Endothelial cell of umbilical vein (primary cell): ENCODE measurements around the gene TMEM135. TPM values are rescaled to one million over a fixed set of nuclear protein-coding genes. Genes with fewer than 3 reads are reported as not detected.

Source experiments
- BruUV-seq: library from RNA; stranded (reverse); fragments of 400-500 nt; replicated peaks from 2 replicates; lab custom pipeline; 2021; lab: Mats Ljungman, UMichigan
- CTCF ChIA-PET: fragments of 300-600, 350-600 bp; sonication (Branson Sonifier 250); formaldehyde crosslinking; loops from one replicate; lab custom pipeline; 2021; ENCODE audit warnings: antibody characterized with exemption, inconsistent platforms; lab: Charles Lee
- POLR2A ChIA-PET: fragments of 300-600, 350-600 bp; sonication (Branson Sonifier 250); formaldehyde crosslinking; loops from one replicate; lab custom pipeline; 2021; ENCODE audit warnings: antibody characterized with exemption, inconsistent platforms; lab: Charles Lee
- DNase-seq: peaks from one replicate; pipeline ENCODE4 v3.0.0-alpha.2; 2011; ENCODE audit warnings: low read depth, low spot score
- FAIRE-seq: peaks from 2 replicates; lab custom pipeline; 2011; peaks lifted over from hg19 to GRCh38; lab: Jason Lieb, UNC
- H2AFZ ChIP-seq: 2 replicates; pipeline ENCODE4 v1.6.0; 2012; ENCODE audit warnings: low read depth, low read length, control low read depth, inconsistent platforms
- H3K27ac ChIP-seq: 2 replicates; pipeline ENCODE4 v1.5.1; 2011; ENCODE audit warnings: low read depth, mild to moderate bottlenecking, control low read depth, low read length, moderate library complexity; ENCODE audit not compliant: insufficient read depth
- H3K27me3 ChIP-seq, 2 experiments: 2 replicates each; pipeline versions ENCODE4 v1.6.0 to v1.6.1; 2011; ENCODE audit warnings: low read length in 2 of 2, mixed read lengths in 1 of 2; ENCODE audit not compliant: control insufficient read depth in 2 of 2, insufficient read depth in 2 of 2
- H3K36me3 ChIP-seq, 2 experiments: 2 replicates in 1 of 2; 3 replicates in 1 of 2; pipeline ENCODE4 v1.5.1; 2011; ENCODE audit warnings: low read length in 2 of 2, mild to moderate bottlenecking in 1 of 2, moderate library complexity in 1 of 2; ENCODE audit not compliant: control insufficient read depth in 2 of 2, insufficient read depth in 2 of 2; ENCODE audit errors: extremely low read depth in 1 of 2
- H3K4me1 ChIP-seq: 3 replicates; pipeline ENCODE4 v1.5.1; 2011; ENCODE audit warnings: mild to moderate bottlenecking, low read length; ENCODE audit not compliant: control insufficient read depth, insufficient read depth; ENCODE audit errors: extremely low read depth
- H3K4me2 ChIP-seq: 2 replicates; pipeline ENCODE4 v1.6.1; 2011; ENCODE audit warnings: low read length, control low read depth, mixed read lengths; ENCODE audit not compliant: insufficient read depth
- H3K4me3 ChIP-seq, 3 experiments: fragments of 200-600 bp in 1 of 3; sonication (generic), shearing (Covaris generic) in 1 of 3; replicated peaks in 1 of 3; 2 replicates each; pipeline ENCODE4 v1.5.1; 2011 to 2016; ENCODE audit warnings: control low read depth in 3 of 3, low read length in 3 of 3, mild to moderate bottlenecking in 2 of 3, inconsistent platforms in 1 of 3, low read depth in 1 of 3, moderate library complexity in 1 of 3; ENCODE audit not compliant: insufficient read depth in 1 of 3
- H3K79me2 ChIP-seq: 2 replicates; pipeline ENCODE4 v1.6.0; 2012; ENCODE audit warnings: low read length, inconsistent platforms; ENCODE audit not compliant: control insufficient read depth, insufficient read depth
- H3K9ac ChIP-seq: replicated peaks from 2 replicates; pipeline ENCODE3; 2011; ENCODE audit warnings: low read length, control low read depth; ENCODE audit not compliant: insufficient read depth; ENCODE audit errors: extremely low read depth
- H3K9me1 ChIP-seq: replicated peaks from 3 replicates; pipeline ENCODE4 v1.6.0; 2011; ENCODE audit warnings: mild to moderate bottlenecking, low read length; ENCODE audit not compliant: control insufficient read depth, insufficient read depth; ENCODE audit errors: extremely low read depth
- H3K9me3 ChIP-seq: replicated peaks from 2 replicates; pipeline ENCODE4 v1.5.1; 2012; ENCODE audit warnings: low read length, inconsistent platforms; ENCODE audit not compliant: control insufficient read depth, insufficient read depth
- H4K20me1 ChIP-seq: replicated peaks from 2 replicates; pipeline ENCODE3; 2011; ENCODE audit warnings: mild to moderate bottlenecking, low read length; ENCODE audit not compliant: control insufficient read depth, insufficient read depth; ENCODE audit errors: extremely low read depth
- EZH2 ChIP-seq: IDR thresholded peaks from 2 replicates; pipeline ENCODE4 v1.6.1; 2012; ENCODE audit warnings: borderline replicate concordance, low read depth, mild to moderate bottlenecking, moderate library complexity, low read length, inconsistent platforms; ENCODE audit not compliant: severe bottlenecking
- FOS ChIP-seq: IDR thresholded peaks from 2 replicates; pipeline ENCODE4 v1.6.1; 2011; ENCODE audit warnings: mild to moderate bottlenecking, low read length, moderate library complexity, borderline replicate concordance; ENCODE audit not compliant: insufficient read depth
- GATA2 ChIP-seq: IDR thresholded peaks from 2 replicates; pipeline ENCODE4 v1.7.0; 2011; ENCODE audit warnings: low read depth, mild to moderate bottlenecking, moderate library complexity, mixed read lengths, low read length; ENCODE audit not compliant: insufficient read length, insufficient read depth
- JUN ChIP-seq: IDR thresholded peaks from 2 replicates; pipeline ENCODE4 v1.6.1; 2011; ENCODE audit warnings: borderline replicate concordance, low read depth; ENCODE audit not compliant: insufficient read length, insufficient read depth
- MYC ChIP-seq: IDR thresholded peaks from one replicate; pipeline ENCODE4 v1.6.1; 2011; ENCODE audit warnings: mild to moderate bottlenecking, low read depth, low read length
- POLR2A ChIP-seq: IDR thresholded peaks from 2 replicates; pipeline ENCODE4 v1.6.1; 2012; ENCODE audit warnings: low read depth, mild to moderate bottlenecking, control low read depth, low read length
- POLR2AphosphoS5 ChIP-seq: IDR thresholded peaks from 2 replicates; pipeline ENCODE4 v1.6.1; 2012; ENCODE audit warnings: low read depth, mild to moderate bottlenecking, control low read depth, low read length, moderate library complexity; ENCODE audit not compliant: insufficient read depth
- dilution Hi-C: fragments of 300-500 bp; cut with MboI; formaldehyde crosslinking; loops from one replicate; pipeline ENCODE4 v1.15.0; 2019; ENCODE audit warnings: low sequenced_read_pairs; ENCODE audit not compliant: extremely low pct_ligation_motif_present
- intact Hi-C: fragments of 100-400 bp; cut with micrococcal nuclease; formaldehyde crosslinking; loops from one replicate; pipeline ENCODE4 v1.10.0; 2022
- polyA plus RNA-seq, 4 experiments: library from polyadenylated mRNA; depleted of rRNA in 3 of 4; stranded (reverse) in 3 of 4; unstranded in 1 of 4; fragments of >200 nt; gene quantifications; 2 replicates each; pipeline versions ENCODE4 v1.2.1 to v1.2.3, GENCODE V29; 2011 to 2012; ENCODE audit warnings: missing spikeins in 1 of 4
- total RNA-seq: library from RNA; stranded (reverse); gene quantifications from 2 replicates; pipeline ENCODE4 v1.2.3, GENCODE V29; 2021
- TF ChIP-seq, protein P1 (sequence below): IDR thresholded peaks from 2 replicates; pipeline ENCODE4 v1.6.1; 2011; ENCODE audit not compliant: insufficient read depth, insufficient read length
- TF ChIP-seq, protein P2 (sequence below), 2 donors: IDR thresholded peaks; 1 replicate in 1 of 2; 2 replicates in 1 of 2; pipeline ENCODE4 v1.5.1; 2011; ENCODE audit warnings: low read length in 2 of 2, mild to moderate bottlenecking in 2 of 2, moderate library complexity in 2 of 2, control low read depth in 1 of 2, inconsistent platforms in 1 of 2, low read depth in 1 of 2; ENCODE audit not compliant: insufficient read depth in 1 of 2; ENCODE audit errors: extremely low read depth in 1 of 2

TMEM135 gene
- total and polyA plus RNA-seq, 2 donors (not counting 3 experiments of a cell fraction or from before 2014, with no cell fraction given): 12.3 to 33.2 TPM

DNA sequence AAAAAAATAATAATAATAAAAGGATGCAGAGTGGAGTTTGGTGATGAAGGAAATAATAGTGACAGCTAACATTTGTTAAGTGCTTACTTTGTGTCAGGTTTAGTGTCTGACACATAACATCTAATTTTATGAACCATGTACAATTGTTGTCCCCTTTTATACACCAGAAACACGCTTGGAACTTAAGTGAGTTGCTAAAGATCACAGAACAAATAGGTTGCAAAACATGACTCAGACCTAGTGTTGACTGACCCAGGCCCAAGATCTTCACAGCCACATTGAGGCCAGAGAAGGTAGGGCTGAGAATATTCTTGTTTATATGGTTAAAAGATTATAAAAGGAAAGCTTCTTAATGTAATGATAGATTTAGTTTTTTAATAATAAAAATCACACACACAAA is 25.6 kb upstream of the TMEM135 start:
- no peak overlapping the region for H2AFZ ChIP-seq
- H3K4me3 ChIP-seq: no peak overlapping the region
- no peak for TF ChIP-seq FOS
- no peak for TF ChIP-seq JUN
- TF ChIP-seq GATA2: no peak
- TF ChIP-seq POLR2AphosphoS5: no peak
- no peak for TF ChIP-seq EZH2
- TF ChIP-seq MYC: no peak
- TF ChIP-seq, protein P1, sequence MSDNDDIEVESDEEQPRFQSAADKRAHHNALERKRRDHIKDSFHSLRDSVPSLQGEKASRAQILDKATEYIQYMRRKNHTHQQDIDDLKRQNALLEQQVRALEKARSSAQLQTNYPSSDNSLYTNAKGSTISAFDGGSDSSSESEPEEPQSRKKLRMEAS: no peak
- TF ChIP-seq, protein P2, sequence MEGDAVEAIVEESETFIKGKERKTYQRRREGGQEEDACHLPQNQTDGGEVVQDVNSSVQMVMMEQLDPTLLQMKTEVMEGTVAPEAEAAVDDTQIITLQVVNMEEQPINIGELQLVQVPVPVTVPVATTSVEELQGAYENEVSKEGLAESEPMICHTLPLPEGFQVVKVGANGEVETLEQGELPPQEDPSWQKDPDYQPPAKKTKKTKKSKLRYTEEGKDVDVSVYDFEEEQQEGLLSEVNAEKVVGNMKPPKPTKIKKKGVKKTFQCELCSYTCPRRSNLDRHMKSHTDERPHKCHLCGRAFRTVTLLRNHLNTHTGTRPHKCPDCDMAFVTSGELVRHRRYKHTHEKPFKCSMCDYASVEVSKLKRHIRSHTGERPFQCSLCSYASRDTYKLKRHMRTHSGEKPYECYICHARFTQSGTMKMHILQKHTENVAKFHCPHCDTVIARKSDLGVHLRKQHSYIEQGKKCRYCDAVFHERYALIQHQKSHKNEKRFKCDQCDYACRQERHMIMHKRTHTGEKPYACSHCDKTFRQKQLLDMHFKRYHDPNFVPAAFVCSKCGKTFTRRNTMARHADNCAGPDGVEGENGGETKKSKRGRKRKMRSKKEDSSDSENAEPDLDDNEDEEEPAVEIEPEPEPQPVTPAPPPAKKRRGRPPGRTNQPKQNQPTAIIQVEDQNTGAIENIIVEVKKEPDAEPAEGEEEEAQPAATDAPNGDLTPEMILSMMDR (IDR thresholded peaks at IDR 0.05; ENCODE audit: extremely low read depth in 1 of 2, insufficient read depth in 1 of 2, low read depth in 1 of 2, low read length in 2 of 2): no peak
- no peak for TF ChIP-seq POLR2A
- ChIA-PET CTCF (interaction anchor here (0.8 to 1.7 kb wide), 2 partner anchors 17 to 73 kb away, joined by 3 to 6 read pairs; no protein-coding TSS in a partner anchor), POLR2A (no interaction called here)
- no peaks in the 10 kb centered on the region for H3K79me2 ChIP-seq
- dilution Hi-C loops: no loop called here
- H3K4me2 ChIP-seq: no peak overlapping the region
- no peak overlapping the region for H3K27ac ChIP-seq
- no peaks in the 10 kb centered on the region for H3K4me1 ChIP-seq
- H3K9ac ChIP-seq: no peak overlapping the region
- DNase-seq (no peak), FAIRE-seq (no peak)
- no TSS peak for BruUV-seq
- H3K36me3 ChIP-seq: no peaks in the 10 kb centered on the region
- intact Hi-C loops: no loop called here
- H3K27me3 ChIP-seq: no peaks in the 10 kb centered on the region
- no peaks in the 10 kb centered on the region for H4K20me1 ChIP-seq
- no peaks in the 10 kb centered on the region for H3K9me3 ChIP-seq
- H3K9me1 ChIP-seq: no peaks in the 10 kb centered on the region
